GM21576 (cell line): ENCODE data around the gene PBX4.

Experiments
- ATAC-seq: cut with Tn5 transposase; IDR thresholded peaks from one replicate; pipeline ENCODE4 v1.9.1; 2021; ENCODE audit warnings: mild to moderate bottlenecking, moderate library complexity; ENCODE audit not compliant: unreplicated experiment

Gene PBX4

GRCh38 chr19:19559931-19560330, 58.6 kb downstream of the PBX4 start:
- ATAC-seq = no peak

- ATAC-seq = no peak
Observed at GRCh38 chr19:19558636-19559035, 59.9 kb downstream of the PBX4 start.

DNA sequence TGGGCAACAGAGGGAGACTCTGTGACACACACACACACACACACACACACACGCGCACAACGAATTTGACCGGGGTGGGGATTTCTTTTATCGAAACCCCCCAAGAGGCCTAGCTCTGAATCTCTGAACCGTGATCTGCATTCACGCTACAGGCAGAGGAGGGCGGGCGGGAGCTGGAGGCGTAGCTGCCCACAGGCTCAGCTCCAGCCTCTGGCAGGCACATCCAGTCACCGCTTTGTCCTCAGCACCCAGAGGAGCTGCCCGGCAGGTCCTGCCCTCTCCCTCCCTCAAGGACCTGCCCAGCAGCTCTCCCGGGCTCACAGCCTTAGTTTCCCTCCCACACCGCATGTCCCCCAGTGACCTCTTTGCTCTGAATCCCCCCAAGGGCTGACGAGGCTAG, 60.4 kb downstream of the PBX4 start:
- no peak for ATAC-seq

DNA sequence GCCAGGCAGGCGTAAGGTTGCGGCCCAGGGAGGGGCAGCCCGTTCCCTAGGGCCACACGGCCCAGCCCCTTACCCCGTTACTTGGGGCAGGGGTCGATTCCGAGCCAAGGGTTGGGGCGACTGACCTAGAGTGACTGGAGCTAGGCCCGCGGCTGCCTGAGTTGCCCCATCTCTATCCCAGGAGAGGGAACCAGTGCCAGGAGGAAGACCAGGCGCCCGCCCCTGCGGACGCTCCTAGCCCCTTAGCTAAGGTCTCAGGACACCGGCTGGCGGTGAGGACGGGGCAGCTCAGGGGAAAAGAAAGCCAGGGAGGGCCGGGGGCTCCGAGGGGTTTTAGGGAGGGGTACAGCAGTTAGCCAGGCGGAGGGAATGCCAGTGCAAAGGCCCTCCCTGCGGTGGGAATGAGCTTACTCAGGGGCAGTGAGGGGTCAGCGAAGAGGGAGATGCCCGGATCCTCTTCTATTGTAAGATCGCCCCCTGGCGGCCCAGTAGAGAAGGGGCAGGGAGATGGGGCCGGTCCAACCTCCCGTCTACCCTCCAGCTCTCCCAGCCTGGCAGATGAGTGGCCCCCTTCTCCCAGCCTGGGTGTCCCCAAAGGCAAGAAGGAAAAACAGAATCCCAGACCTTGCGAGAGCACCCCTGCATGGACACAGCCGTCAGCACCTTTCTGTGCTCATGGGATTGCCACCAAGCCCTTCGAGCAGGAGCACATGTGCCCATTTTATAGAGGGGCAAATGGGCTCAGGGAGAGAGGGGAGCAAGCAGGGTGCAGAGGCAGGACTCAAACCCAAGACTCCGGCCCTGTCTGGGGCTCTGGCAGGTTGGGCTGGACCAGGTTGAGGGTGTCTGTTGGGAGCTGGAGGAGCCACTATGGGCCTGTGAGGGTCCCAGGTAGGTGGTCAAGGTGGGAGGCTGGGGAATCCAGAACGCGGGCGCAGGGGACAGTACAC, 64.1 kb downstream of the PBX4 start:
- ATAC-seq = no peak

DNA sequence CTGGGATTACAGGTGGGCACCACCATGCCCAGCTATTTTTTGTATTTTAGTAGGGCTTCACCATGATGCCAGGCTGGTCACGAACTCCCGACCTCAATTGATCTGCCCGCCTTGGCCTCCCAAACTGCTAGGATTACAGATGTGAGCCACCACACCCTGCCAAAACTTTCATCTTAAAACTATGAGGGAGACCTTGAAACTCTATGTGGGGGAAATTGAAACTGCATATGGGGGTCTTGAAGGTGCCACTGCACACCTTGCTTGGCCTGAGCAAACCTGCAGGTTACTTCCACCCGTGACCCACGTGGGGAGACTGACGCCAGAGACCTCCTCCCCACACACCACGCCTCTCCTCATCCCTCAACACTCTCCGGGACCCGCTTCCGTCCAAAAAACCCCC, 64.8 kb downstream of the PBX4 start:
- ATAC-seq = no peak

DNA sequence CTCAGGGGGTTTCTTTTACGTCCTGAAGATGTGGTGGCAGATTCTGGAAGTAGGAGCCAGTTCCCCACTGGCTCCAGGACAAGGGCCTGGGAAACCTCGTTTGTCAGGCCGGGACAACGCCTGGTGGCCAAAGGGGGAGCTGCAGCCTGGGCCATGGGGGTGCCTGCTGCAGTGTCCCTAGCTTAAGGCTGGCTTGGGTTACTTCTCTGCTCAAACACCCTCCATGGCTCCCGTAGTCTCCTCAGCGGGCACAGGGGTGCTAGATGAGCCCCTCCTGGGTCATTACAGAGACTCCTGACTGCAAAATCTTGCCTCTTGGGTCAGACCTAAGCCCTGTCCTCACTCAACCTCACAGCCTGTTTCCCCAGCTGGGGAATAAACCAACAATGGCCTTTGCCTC, 65.7 kb downstream of the PBX4 start:
- no peak for ATAC-seq

DNA sequence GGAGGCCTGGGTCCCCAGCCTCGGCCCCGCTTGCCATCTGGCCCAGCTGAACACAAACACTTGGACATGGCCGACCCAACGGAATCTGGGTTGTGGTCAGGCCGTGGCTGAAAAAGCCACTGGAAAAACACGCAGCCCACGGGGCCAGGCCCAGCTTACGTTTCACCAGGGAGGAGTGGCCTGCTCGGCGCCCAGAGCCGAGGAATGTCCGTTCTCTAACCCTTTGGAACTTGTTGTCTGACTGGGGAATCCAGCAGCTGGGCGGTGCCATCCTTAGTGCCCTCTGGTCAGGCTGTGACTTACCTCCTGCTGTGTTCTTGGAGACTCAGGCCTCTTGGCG, 66.7 kb downstream of the PBX4 start:
- no peak for ATAC-seq

GRCh38 chr19:19550972-19551852, 67.3 kb downstream of the PBX4 start:
- ATAC-seq = no peak

- ATAC-seq = no peak
Observed at GRCh38 chr19:19550485-19550929, 68.0 kb downstream of the PBX4 start.

DNA sequence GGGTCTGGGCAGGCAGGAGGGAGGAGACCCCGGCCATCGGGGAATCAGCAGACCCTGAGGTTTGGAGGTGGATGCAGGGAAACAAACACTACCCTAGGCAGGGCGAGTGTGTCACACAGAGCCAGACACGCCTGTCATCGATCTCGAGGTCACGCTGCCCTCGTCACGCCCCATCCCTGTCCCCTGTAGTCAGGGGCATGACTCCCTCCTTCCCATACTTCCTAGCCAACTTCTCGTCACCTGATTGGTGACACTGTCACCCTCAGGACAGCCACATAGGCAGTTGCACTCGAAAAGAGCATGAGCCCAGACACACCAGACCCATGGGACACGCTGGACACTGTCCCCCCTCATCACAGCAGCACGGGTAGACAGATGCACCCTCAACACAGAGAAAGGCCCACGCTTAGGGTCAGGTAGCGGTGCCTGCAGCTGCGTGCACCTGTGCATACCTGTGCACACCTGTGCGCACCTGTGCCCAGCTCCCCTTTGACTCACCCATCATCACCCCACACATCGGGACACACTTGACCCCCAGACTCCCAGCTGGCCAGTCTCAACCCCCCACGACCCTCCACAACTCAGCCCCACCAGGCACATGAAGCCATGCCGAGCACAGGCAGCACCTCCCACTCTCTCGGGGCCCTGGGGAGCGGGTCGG, 68.6 kb downstream of the PBX4 start:
- ATAC-seq = no peak

DNA sequence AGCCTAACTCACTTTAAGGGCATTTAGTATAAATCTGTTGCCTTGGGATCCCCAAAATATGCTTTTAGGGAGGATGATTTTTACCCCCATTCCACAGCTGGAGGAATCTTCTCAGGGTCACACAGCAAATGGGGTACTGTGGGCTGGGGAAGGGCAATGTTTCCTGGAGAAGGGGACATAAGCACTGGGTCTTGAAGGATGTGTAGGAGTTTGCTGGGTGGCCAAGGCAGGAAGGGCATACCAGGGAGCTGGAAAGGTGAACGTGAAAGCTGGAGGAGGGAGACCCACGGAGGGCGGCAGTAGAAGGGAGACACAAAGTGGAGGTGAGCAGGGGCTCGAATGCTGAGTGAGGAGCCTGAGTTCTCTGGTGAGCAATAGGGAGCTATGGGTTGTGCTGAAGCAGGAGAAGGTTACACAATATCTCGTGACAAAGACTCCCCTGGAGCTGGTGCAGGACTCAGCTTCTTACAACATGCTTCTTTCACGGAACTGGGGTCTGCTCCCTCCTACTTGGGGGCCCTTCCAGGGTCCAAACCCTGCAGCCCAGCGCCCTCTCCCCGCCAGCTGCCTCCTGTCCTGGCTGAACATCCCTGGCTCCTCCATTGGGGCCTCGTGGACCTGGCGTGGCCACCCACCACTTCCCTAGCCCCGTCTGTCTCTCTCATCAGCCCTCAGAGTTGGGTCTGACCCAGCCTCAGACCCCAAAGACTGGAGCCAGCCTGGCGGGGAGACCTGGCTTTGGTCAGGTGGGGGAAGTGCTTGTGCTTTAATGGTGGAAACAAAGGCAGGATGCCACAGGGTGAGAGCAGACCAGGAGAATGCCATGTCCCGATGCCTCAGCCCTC, 69.3 kb downstream of the PBX4 start:
- ATAC-seq = no peak

- no peak for ATAC-seq
Observed at GRCh38 chr19:19547674-19548336, 70.7 kb downstream of the PBX4 start.

- no peak for ATAC-seq
Observed at GRCh38 chr19:19546751-19547162, 71.7 kb downstream of the PBX4 start.

DNA sequence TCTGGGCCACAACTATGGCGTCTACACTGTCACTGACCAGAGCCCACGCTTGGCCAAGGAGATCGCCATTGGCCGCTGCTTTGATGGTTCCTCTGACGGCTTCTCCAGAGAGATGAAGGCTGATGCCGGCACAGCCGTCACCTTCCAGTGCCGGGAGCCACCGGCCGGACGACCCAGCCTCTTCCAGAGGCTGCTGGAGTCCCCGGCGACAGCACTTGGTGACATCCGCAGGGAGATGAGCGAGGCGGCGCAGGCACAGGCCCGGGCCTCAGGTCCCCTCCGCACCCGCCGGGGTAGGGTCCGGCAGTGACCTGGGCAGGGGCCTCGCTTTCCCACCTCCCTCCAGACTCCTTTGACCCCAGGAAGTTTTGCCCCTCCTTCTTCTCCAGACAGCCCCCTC, 72.8 kb downstream of the PBX4 start:
- no peak for ATAC-seq

DNA sequence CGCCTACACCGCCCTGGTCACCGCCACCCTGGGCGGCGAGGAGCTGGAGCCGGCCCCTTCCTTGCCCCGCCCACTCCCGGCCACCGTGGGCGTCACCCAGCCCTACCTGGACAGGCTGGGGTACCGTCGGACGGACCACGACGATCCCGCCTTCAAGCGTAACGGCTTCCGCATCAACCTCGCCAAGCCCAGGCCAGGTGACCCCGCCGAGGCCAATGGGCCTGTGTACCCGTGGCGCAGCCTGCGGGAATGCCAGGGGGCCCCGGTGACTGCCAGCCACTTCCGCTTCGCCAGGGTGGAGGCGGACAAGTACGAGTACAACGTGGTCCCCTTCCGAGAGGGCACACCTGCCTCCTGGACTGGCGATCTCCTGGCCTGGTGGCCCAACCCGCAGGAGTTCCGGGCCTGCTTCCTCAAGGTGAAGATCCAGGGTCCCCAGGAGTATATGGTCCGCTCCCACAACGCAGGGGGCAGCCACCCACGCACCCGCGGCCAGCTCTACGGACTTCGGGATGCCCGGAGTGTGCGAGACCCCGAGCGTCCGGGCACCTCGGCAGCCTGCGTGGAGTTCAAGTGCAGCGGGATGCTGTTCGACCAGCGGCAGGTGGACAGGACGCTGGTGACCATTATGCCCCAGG, 73.4 kb downstream of the PBX4 start:
- no peak for ATAC-seq

GRCh38 chr19:19544257-19544953, 74.1 kb downstream of the PBX4 start:
- no peak for ATAC-seq

- no peak for ATAC-seq
Observed at GRCh38 chr19:19543640-19544039, 74.8 kb downstream of the PBX4 start.

DNA sequence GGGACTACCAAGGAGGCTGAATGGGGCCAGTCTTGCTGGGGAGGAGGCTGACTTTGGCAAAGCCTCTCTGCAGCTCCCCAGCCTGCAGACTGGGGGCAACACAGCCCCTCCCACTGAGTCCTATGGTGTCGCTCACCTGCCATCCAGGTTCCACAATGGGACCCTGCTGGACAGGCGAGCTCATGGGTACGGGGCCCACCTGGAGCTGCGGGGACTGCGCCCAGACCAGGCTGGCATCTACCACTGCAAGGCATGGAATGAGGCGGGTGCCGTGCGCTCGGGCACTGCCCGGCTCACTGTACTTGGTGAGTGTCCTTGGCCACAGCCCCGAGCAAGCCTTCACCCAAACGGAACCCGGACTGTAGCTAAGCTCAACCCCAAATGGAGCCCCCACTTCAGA, 75.4 kb downstream of the PBX4 start:
- ATAC-seq = no peak

GRCh38 chr19:19542507-19542906, 76.0 kb downstream of the PBX4 start:
- no peak for ATAC-seq
